SK-N-SH (cell line): ENCODE data around the gene MARCKSL1. TPM values are rescaled to one million over a fixed set of nuclear protein-coding genes. Genes with fewer than 3 reads are reported as not detected.

ENCODE experiments used
- CTCF ChIA-PET: fragments of 300-600, 350-600 bp; formaldehyde crosslinking; extraction: SDS; loops from one replicate; lab custom pipeline; 2021; lab: Yijun Ruan, JAX
- POLR2A ChIA-PET: fragments of 350-600 bp; sonication (Branson Sonifier 250); formaldehyde crosslinking; extraction: SDS; loops from one replicate; lab custom pipeline; 2020; ENCODE audit warnings: antibody characterized with exemption, inconsistent platforms; lab: Yijun Ruan, JAX
- DNase-seq: peaks from one replicate; pipeline ENCODE4 v3.0.0; 2012
- H2AFZ ChIP-seq: fragments of 200-600 bp; sonication (generic); 2 replicates; pipeline ENCODE4 v1.8.1; 2016; ENCODE audit warnings: antibody characterized with exemption, mild to moderate bottlenecking, low read depth
- H3F3A ChIP-seq: fragments of 200-600 bp; sonication (generic); replicated peaks from 2 replicates; pipeline ENCODE3; 2016; ENCODE audit warnings: antibody characterized with exemption, mild to moderate bottlenecking; ENCODE audit not compliant: insufficient read depth
- H3K27ac ChIP-seq, 2 experiments: fragments of 200-500 bp in 1 of 2; fragments of 200-600 bp in 1 of 2; sonication (Bioruptor generic) in 1 of 2; sonication (generic), shearing (Covaris generic) in 1 of 2; 2 replicates each; pipeline versions ENCODE4 v1.5.1 to v1.6.1; 2014 to 2016; ENCODE audit warnings: low read depth in 2 of 2, inconsistent platforms in 1 of 2, low read length in 1 of 2, mild to moderate bottlenecking in 1 of 2, mixed read lengths in 1 of 2
- H3K27me3 ChIP-seq: fragments of 200-600 bp; sonication (generic), shearing (Covaris generic); 2 replicates; pipeline ENCODE4 v1.6.1; 2016; ENCODE audit warnings: mixed run types; ENCODE audit not compliant: insufficient read depth
- H3K36me3 ChIP-seq, 2 experiments: fragments of 200-500 bp in 1 of 2; fragments of 200-600 bp in 1 of 2; sonication (Bioruptor generic) in 1 of 2; sonication (generic) in 1 of 2; replicated peaks in 1 of 2; 2 replicates each; pipeline versions ENCODE3 to v1.5.1; 2014 to 2016; ENCODE audit warnings: low read length in 1 of 2, mild to moderate bottlenecking in 1 of 2; ENCODE audit not compliant: insufficient read depth in 2 of 2, control insufficient read depth in 1 of 2
- H3K4me1 ChIP-seq, 2 experiments: fragments of 200-500 bp in 1 of 2; fragments of 200-600 bp in 1 of 2; sonication (Bioruptor generic) in 1 of 2; sonication (generic), shearing (Covaris generic) in 1 of 2; 2 replicates each; pipeline versions ENCODE4 v1.5.1 to v1.6.1; 2014 to 2016; ENCODE audit warnings: low read depth in 1 of 2, low read length in 1 of 2, mixed run types in 1 of 2; ENCODE audit not compliant: insufficient read depth in 2 of 2, control insufficient read depth in 1 of 2
- H3K4me2 ChIP-seq: fragments of 200-600 bp; sonication (generic), shearing (Covaris generic); 2 replicates; pipeline ENCODE4 v1.6.1; 2017; ENCODE audit warnings: mixed run types
- H3K4me3 ChIP-seq, 2 experiments: fragments of 200-500 bp in 1 of 2; fragments of 200-600 bp in 1 of 2; sonication (Bioruptor generic) in 1 of 2; sonication (generic), shearing (Covaris generic) in 1 of 2; 2 replicates each; pipeline versions ENCODE4 v1.5.1 to v1.8.1; 2014 to 2016; ENCODE audit warnings: low read depth in 2 of 2, inconsistent platforms in 1 of 2, low read length in 1 of 2, mild to moderate bottlenecking in 1 of 2, mixed read lengths in 1 of 2, moderate library complexity in 1 of 2
- H3K79me2 ChIP-seq: fragments of 200-600 bp; sonication (generic); 2 replicates; pipeline ENCODE4 v1.8.1; 2017; ENCODE audit warnings: mild to moderate bottlenecking; ENCODE audit not compliant: insufficient read depth
- H3K9ac ChIP-seq: fragments of 200-600 bp; sonication (generic); 2 replicates; pipeline ENCODE4 v1.6.1; 2017; ENCODE audit warnings: mixed run types
- H3K9me2 ChIP-seq: fragments of 200-600 bp; sonication (generic); 2 replicates; pipeline ENCODE4 v1.6.1; 2017; ENCODE audit warnings: mixed run types
- H3K9me3 ChIP-seq: fragments of 200-600 bp; sonication (generic); 2 replicates; pipeline ENCODE4 v1.6.1; 2017; ENCODE audit warnings: mixed run types, mild to moderate bottlenecking, moderate library complexity
- H4K20me1 ChIP-seq: fragments of 200-600 bp; sonication (generic); 2 replicates; pipeline ENCODE4 v1.6.1; 2017; ENCODE audit warnings: mild to moderate bottlenecking, mixed run types; ENCODE audit not compliant: insufficient read depth
- FOXJ3 ChIP-seq: sonication (generic); formaldehyde crosslinking; IDR thresholded peaks from 2 replicates; pipeline ENCODE4 v1.5.1; 2020; ENCODE audit warnings: mild to moderate bottlenecking, missing genetic modification reagents
- MAX ChIP-seq: IDR thresholded peaks from 2 replicates; pipeline ENCODE4 v1.4.0; 2012; ENCODE audit warnings: low read depth
- MXI1 ChIP-seq: IDR thresholded peaks from 2 replicates; pipeline ENCODE4 v1.6.1; 2012; ENCODE audit warnings: mild to moderate bottlenecking, low read depth, low read length, improper control_type of control experiment
- NRF1 ChIP-seq: IDR thresholded peaks from 2 replicates; pipeline ENCODE4 v1.6.1; 2012; ENCODE audit warnings: low read depth, mild to moderate bottlenecking, low read length
- POLR2AphosphoS5 ChIP-seq: IDR thresholded peaks from 2 replicates; pipeline ENCODE4 v1.6.1; 2012; ENCODE audit warnings: low read depth, low read length
- SIN3A ChIP-seq: IDR thresholded peaks from 2 replicates; pipeline ENCODE4 v1.6.1; 2012; ENCODE audit warnings: low read depth, mild to moderate bottlenecking, low read length, moderate library complexity, borderline replicate concordance
- TAF1 ChIP-seq: IDR thresholded peaks from 2 replicates; pipeline ENCODE4 v1.6.1; 2012; ENCODE audit warnings: low read depth, mild to moderate bottlenecking, low read length, moderate library complexity, borderline replicate concordance
- WGBS: methylation state at CpG from one replicate; pipeline ENCODE4 v1.1.6; 2017; ENCODE audit warnings: low lambda C conversion rate; 5-methylcytosine and 5-hydroxymethylcytosine counted together
- polyA plus RNA-seq, 3 experiments: library from polyadenylated mRNA; depleted of rRNA; stranded (reverse); fragments of >200 nt; gene quantifications; 2 replicates each; pipeline ENCODE4 v1.2.3, GENCODE V29; 2012
- TF ChIP-seq, protein P1 (sequence below): IDR thresholded peaks from 2 replicates; pipeline ENCODE4; 2012
- TF ChIP-seq, protein P2 (sequence below): IDR thresholded peaks from 2 replicates; pipeline ENCODE4 v1.4.0; 2012; ENCODE audit warnings: low read depth, borderline replicate concordance
- TF ChIP-seq, protein P3 (sequence below): IDR thresholded peaks from 2 replicates; pipeline ENCODE4 v1.6.1; 2012; ENCODE audit warnings: mild to moderate bottlenecking, low read depth, low read length, moderate library complexity

MARCKSL1 gene, protein sequence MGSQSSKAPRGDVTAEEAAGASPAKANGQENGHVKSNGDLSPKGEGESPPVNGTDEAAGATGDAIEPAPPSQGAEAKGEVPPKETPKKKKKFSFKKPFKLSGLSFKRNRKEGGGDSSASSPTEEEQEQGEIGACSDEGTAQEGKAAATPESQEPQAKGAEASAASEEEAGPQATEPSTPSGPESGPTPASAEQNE
- 254 and 275 TPM in 2 replicates for polyA plus RNA-seq (2012; rRNA removed)
- polyA plus RNA-seq (2012; cell fraction: cytosol; rRNA removed): 257 and 303 TPM in 2 replicates
- 94.4 and 121 TPM in 2 replicates for polyA plus RNA-seq (2012; cell fraction: nucleus; rRNA removed)

GRCh38 chr1:32335790-32336590 lies at the start of gene MARCKSL1:
MARCKSL1 (minus strand) TSS chr1:32336233; CDS start chr1:32336033, 200 bp downstream.
- Histone ChIP-seq H3K27ac (peak within 1 kb of the TSS; percentile 36 to 81; a peak in 3 of 4 replicates), H3K9me3 (no peaks in the 10 kb centered on the region), H3F3A (peaks cover 18% of the 10 kb centered on the region), H3K4me3 (peak within 1 kb of the TSS; percentile 84 to 92), H3K9ac (peak within 1 kb of the TSS; percentile 96), H3K4me1 (peaks cover 8 to 31% of the 10 kb centered on the region in 2 experiments; a peak in 3 of 4 replicates), H2AFZ (0 out of 2 replicates have a peak within 1 kb of the TSS, but pooled peaks have one; percentile 59), H3K79me2 (peaks cover 44% of the 10 kb centered on the region), H3K27me3 (no peaks in the 10 kb centered on the region), H3K36me3 (peaks cover 14 to 33% of the 10 kb centered on the region in 2 experiments), H3K9me2 (no peaks in the 10 kb centered on the region), H3K4me2 (peak within 1 kb of the TSS; percentile 98), H4K20me1 (peaks cover 31% of the 10 kb centered on the region)
- peak; percentile 91; the same call in 1 of the 2 replicates for TF ChIP-seq SIN3A
- TF ChIP-seq TAF1: peak; percentile 98
- TF ChIP-seq MXI1: peak; percentile 45; the same call in 1 of the 2 replicates
- TF ChIP-seq MAX: peak; percentile 47
- TF ChIP-seq, protein P1, sequence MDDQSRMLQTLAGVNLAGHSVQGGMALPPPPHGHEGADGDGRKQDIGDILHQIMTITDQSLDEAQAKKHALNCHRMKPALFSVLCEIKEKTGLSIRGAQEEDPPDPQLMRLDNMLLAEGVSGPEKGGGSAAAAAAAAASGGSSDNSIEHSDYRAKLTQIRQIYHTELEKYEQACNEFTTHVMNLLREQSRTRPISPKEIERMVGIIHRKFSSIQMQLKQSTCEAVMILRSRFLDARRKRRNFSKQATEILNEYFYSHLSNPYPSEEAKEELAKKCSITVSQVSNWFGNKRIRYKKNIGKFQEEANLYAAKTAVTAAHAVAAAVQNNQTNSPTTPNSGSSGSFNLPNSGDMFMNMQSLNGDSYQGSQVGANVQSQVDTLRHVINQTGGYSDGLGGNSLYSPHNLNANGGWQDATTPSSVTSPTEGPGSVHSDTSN: no peak; the same call in 1 of the 2 replicates
- TF ChIP-seq FOXJ3 (CRISPR knock-in tag): no peak
- TF ChIP-seq POLR2AphosphoS5: peak; percentile 99
- TF ChIP-seq, protein P2, sequence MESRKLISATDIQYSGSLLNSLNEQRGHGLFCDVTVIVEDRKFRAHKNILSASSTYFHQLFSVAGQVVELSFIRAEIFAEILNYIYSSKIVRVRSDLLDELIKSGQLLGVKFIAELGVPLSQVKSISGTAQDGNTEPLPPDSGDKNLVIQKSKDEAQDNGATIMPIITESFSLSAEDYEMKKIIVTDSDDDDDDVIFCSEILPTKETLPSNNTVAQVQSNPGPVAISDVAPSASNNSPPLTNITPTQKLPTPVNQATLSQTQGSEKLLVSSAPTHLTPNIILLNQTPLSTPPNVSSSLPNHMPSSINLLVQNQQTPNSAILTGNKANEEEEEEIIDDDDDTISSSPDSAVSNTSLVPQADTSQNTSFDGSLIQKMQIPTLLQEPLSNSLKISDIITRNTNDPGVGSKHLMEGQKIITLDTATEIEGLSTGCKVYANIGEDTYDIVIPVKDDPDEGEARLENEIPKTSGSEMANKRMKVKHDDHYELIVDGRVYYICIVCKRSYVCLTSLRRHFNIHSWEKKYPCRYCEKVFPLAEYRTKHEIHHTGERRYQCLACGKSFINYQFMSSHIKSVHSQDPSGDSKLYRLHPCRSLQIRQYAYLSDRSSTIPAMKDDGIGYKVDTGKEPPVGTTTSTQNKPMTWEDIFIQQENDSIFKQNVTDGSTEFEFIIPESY: no peak
- peak; percentile 66 for TF ChIP-seq NRF1
- TF ChIP-seq, protein P3, sequence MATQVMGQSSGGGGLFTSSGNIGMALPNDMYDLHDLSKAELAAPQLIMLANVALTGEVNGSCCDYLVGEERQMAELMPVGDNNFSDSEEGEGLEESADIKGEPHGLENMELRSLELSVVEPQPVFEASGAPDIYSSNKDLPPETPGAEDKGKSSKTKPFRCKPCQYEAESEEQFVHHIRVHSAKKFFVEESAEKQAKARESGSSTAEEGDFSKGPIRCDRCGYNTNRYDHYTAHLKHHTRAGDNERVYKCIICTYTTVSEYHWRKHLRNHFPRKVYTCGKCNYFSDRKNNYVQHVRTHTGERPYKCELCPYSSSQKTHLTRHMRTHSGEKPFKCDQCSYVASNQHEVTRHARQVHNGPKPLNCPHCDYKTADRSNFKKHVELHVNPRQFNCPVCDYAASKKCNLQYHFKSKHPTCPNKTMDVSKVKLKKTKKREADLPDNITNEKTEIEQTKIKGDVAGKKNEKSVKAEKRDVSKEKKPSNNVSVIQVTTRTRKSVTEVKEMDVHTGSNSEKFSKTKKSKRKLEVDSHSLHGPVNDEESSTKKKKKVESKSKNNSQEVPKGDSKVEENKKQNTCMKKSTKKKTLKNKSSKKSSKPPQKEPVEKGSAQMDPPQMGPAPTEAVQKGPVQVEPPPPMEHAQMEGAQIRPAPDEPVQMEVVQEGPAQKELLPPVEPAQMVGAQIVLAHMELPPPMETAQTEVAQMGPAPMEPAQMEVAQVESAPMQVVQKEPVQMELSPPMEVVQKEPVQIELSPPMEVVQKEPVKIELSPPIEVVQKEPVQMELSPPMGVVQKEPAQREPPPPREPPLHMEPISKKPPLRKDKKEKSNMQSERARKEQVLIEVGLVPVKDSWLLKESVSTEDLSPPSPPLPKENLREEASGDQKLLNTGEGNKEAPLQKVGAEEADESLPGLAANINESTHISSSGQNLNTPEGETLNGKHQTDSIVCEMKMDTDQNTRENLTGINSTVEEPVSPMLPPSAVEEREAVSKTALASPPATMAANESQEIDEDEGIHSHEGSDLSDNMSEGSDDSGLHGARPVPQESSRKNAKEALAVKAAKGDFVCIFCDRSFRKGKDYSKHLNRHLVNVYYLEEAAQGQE: peak; percentile 75
- ChIA-PET POLR2A (interaction anchor here (0.5 to 2.1 kb wide), 18 partner anchors 9 to 791 kb away, joined by 3 to 24 read pairs (median 4); partner anchors contain the start of genes BSDC1, CCDC28B, HDAC1 and TXLNA), CTCF (interaction anchor here (0.6 to 3.7 kb wide), 9 partner anchors 9 to 376 kb away, joined by 3 to 24 read pairs (median 4); partner anchors contain the start of gene BSDC1)
- peak; percentile 96 for DNase-seq
- WGBS: 0% methylated on average over 2 of the region's 95 CpGs
